ENCODE data around the gene NR2C2.

DNA sequence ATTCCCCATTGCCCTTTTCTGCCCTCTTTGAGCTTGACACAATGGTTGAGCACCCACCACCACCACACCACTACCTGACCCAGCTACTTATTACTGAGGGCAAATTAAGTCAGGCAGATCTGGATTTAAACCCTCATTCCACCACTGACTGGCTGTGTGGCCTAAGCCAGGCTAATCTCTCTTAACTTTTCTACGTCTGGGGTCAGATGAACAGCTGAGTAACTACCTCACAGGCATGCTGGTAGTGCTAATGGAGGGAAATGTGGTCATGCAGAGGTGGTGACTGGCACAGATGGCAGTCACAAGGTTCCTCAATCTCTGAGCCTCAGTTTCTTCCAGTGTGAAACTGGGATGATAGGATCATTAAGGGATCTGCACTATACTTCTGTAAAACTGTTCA, 122.1 kb downstream of the NR2C2 start:
- TF ChIP-seq, protein P1, sequence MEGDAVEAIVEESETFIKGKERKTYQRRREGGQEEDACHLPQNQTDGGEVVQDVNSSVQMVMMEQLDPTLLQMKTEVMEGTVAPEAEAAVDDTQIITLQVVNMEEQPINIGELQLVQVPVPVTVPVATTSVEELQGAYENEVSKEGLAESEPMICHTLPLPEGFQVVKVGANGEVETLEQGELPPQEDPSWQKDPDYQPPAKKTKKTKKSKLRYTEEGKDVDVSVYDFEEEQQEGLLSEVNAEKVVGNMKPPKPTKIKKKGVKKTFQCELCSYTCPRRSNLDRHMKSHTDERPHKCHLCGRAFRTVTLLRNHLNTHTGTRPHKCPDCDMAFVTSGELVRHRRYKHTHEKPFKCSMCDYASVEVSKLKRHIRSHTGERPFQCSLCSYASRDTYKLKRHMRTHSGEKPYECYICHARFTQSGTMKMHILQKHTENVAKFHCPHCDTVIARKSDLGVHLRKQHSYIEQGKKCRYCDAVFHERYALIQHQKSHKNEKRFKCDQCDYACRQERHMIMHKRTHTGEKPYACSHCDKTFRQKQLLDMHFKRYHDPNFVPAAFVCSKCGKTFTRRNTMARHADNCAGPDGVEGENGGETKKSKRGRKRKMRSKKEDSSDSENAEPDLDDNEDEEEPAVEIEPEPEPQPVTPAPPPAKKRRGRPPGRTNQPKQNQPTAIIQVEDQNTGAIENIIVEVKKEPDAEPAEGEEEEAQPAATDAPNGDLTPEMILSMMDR (optimal IDR thresholded peaks at IDR 0.05 in 1 of 3, IDR thresholded peaks at IDR 0.05 in 1 of 3, conservative IDR thresholded peaks at IDR 0.05 in 1 of 3; ENCODE audit: extremely low read depth in 1 of 3, insufficient read depth in 2 of 3, low read length in 3 of 3) = no peak
- no peak for TF ChIP-seq EZH2 (IDR thresholded peaks at IDR 0.05; ENCODE audit: low read length)

Data from keratinocyte (primary cell).